ENCODE data around the gene FBXW4. TPM values are rescaled to one million over a fixed set of nuclear protein-coding genes. Genes with fewer than 3 reads are reported as not detected.
A peak's percentile ranks its signal among the peaks of the same experiment; 100 is the strongest.

Gene FBXW4
- total and polyA plus RNA-seq, 2 of the 8 experiments (the other 6 are each of a cell fraction or from before 2014, with no cell fraction given): 29.0 to 32.8 TPM

GRCh38 chr10:101708073-101708472 is 13.1 kb upstream of the FBXW4 start:
- no peaks in the 10 kb centered on the region for H3K36me3 ChIP-seq (ENCODE audit: control insufficient read depth in 2 of 4, insufficient read depth in 4 of 4, low read length in 3 of 4)
- 90% methylated on average over 1 of the region's 1 CpG; no CpG with 5 or more reads in 1 of the 2 experiments for WGBS, 2 experiments (ENCODE audit: extremely low coverage in 1 of 2, insufficient coverage in 1 of 2, insufficient read length in 1 of 2, insufficient replicate concordance in 2 of 2, low coverage in 1 of 2, low lambda C conversion rate in 2 of 2, missing lambda C conversion rate in 1 of 2)
- no peak overlapping the region for H3K4me2 ChIP-seq (ENCODE audit: insufficient read depth in 1 of 2, low read depth in 2 of 2, low read length in 2 of 2)
- no peaks in the 10 kb centered on the region for H3K79me2 ChIP-seq (ENCODE audit: control insufficient read depth in 1 of 2, insufficient read depth in 2 of 2, low read length in 2 of 2)
- no peak overlapping the region for H2AFZ ChIP-seq (ENCODE audit: low read length)
- no peak overlapping the region for H2BK120ac ChIP-seq (replicated peaks; ENCODE audit: low read depth, low read length)
- no peak overlapping the region for H3K4ac ChIP-seq (replicated peaks; ENCODE audit: insufficient read length, low read depth, low read length)
- POLR2A ChIA-PET (ENCODE audit: partially characterized antibody): no interaction called here
- H3K4me1 ChIP-seq (replicated peaks in 1 of 4; ENCODE audit: control insufficient read depth in 3 of 4, insufficient read depth in 4 of 4, low read length in 3 of 4): no peaks in the 10 kb centered on the region
- no peaks in the 10 kb centered on the region for H3K9me3 ChIP-seq (ENCODE audit: insufficient read depth in 2 of 2, low read depth in 1 of 2, low read length in 1 of 2)
- FAIRE-seq (peak; percentile 24), DNase-seq (ENCODE audit: low read depth in 1 of 2, low spot score in 2 of 2) (no peak)
- H3K18ac ChIP-seq (ENCODE audit: extremely low read depth, low read length): no peak overlapping the region
- CTCF ChIA-PET (ENCODE audit: partially characterized antibody): interaction anchor here (4.2 kb wide), 1 partner anchor 105 kb away, joined by 21 read pairs; no protein-coding TSS in a partner anchor
- no peak overlapping the region for H2BK12ac ChIP-seq (ENCODE audit: low read depth, low read length)
- no peaks in the 10 kb centered on the region for H3K23me2 ChIP-seq (ENCODE audit: low read depth, low read length)
- H3K14ac ChIP-seq (ENCODE audit: insufficient read length): no peak overlapping the region
- H3K27ac ChIP-seq (ENCODE audit: low read depth, low read length): no peak overlapping the region
- no peaks in the 10 kb centered on the region for H3K79me1 ChIP-seq (ENCODE audit: low read depth, low read length)
- H3K9ac ChIP-seq (replicated peaks in 1 of 4; ENCODE audit: extremely low read depth in 1 of 4, low read depth in 3 of 4, low read length in 3 of 4): no peak overlapping the region
- no peak overlapping the region for H2BK15ac ChIP-seq (ENCODE audit: low read length)
- H4K20me1 ChIP-seq (replicated peaks in 1 of 2; ENCODE audit: control insufficient read depth in 1 of 2, insufficient read depth in 2 of 2, low read length in 2 of 2): no peaks in the 10 kb centered on the region
- H3K4me3 ChIP-seq (ENCODE audit: extremely low read depth in 1 of 4, insufficient read depth in 2 of 4, low read depth in 3 of 4, low read length in 4 of 4): no peak overlapping the region
- no peaks in the 10 kb centered on the region for H3K27me3 ChIP-seq (replicated peaks in 1 of 4; ENCODE audit: control insufficient read depth in 3 of 4, extremely low read depth in 1 of 4, insufficient read depth in 3 of 4, low read length in 3 of 4)
- no peak overlapping the region for H4K91ac ChIP-seq (replicated peaks; ENCODE audit: insufficient read length, low read length)
- H3K56ac ChIP-seq (replicated peaks; ENCODE audit: insufficient read length, low read depth, low read length): no peak overlapping the region
- no peak overlapping the region for H2BK20ac ChIP-seq (ENCODE audit: low read length)
- H4K5ac ChIP-seq (ENCODE audit: insufficient read length, low read depth, low read length): no peak overlapping the region
- H3K23ac ChIP-seq (ENCODE audit: insufficient read length): no peak overlapping the region
- no peak overlapping the region for H2BK5ac ChIP-seq (ENCODE audit: low read depth, low read length)
- H4K8ac ChIP-seq (ENCODE audit: extremely low read depth, insufficient read depth, low read length): no peak overlapping the region
- H2AK5ac ChIP-seq (ENCODE audit: low read depth, low read length): no peak overlapping the region
- TF ChIP-seq SP2 (IDR thresholded peaks at IDR 0.05; ENCODE audit: low read length) (no peak), EGR1 (IDR thresholded peaks at IDR 0.05; ENCODE audit: borderline replicate concordance, low read depth, low read length) (no peak), CHD1 (IDR thresholded peaks at IDR 0.05; ENCODE audit: low read depth, low read length) (no peak), TAF1 (IDR thresholded peaks at IDR 0.05; ENCODE audit: low read depth, low read length) (no peak), RFX5 (IDR thresholded peaks at IDR 0.05; ENCODE audit: borderline replicate concordance, low read depth, low read length) (no peak), RXRA (IDR thresholded peaks at IDR 0.05; ENCODE audit: insufficient read depth, low read depth, low read length) (no peak), GABPA (IDR thresholded peaks at IDR 0.05; ENCODE audit: borderline replicate concordance, insufficient read depth, low read length) (no peak), TEAD4 (IDR thresholded peaks at IDR 0.05; ENCODE audit: low read depth, low read length) (no peak), SP1 (IDR thresholded peaks at IDR 0.05; ENCODE audit: low read depth, low read length) (no peak), KDM4A (IDR thresholded peaks at IDR 0.05; ENCODE audit: low read depth, low read length, severe bottlenecking) (no peak), SIRT6 (IDR thresholded peaks at IDR 0.05; ENCODE audit: low read length) (no peak), YY1 (IDR thresholded peaks at IDR 0.05; ENCODE audit: low read depth, low read length) (no peak), POLR2A (IDR thresholded peaks at IDR 0.05; ENCODE audit: control extremely low read depth in 1 of 2, low read depth in 2 of 2, low read length in 2 of 2) (no peak), E2F6 (IDR thresholded peaks at IDR 0.05) (no peak)

All from H1 (cell line).